GM08714 (cell line): ENCODE data around the gene STARD9.
"Not testable (repeated sequence)": the region's sequence is repeated elsewhere in the genome, so short reads cannot be mapped to it uniquely, and the experiment has no call there.

Experiments
- H3K4me3 ChIP-seq: fragments of 200-500 bp; sonication (Bioruptor generic); 2 replicates; pipeline ENCODE4 v1.5.1; 2014; ENCODE audit warnings: mild to moderate bottlenecking, low read length, inconsistent platforms
- ZNF274 ChIP-seq: IDR thresholded peaks from 2 replicates; pipeline ENCODE4 v1.6.1; 2012; ENCODE audit warnings: mild to moderate bottlenecking, low read depth, low read length

STARD9 gene

GRCh38 chr15:42575188-42576039 is at the start of gene STARD9:
STARD9 (plus strand) TSS chr15:42575606; CDS start chr15:42575716, 110 bp downstream.
- TF ChIP-seq ZNF274 = no peak
- peak within 1 kb of the TSS; percentile 74 for H3K4me3 ChIP-seq

- H3K4me3 ChIP-seq = no peak overlapping the region
- TF ChIP-seq ZNF274 = no peak
Observed at GRCh38 chr15:42528970-42529369, 46.4 kb upstream of the STARD9 start.

- no peak overlapping the region for H3K4me3 ChIP-seq
- TF ChIP-seq ZNF274 = no peak
Observed at GRCh38 chr15:42533246-42533645, 42.2 kb upstream of the STARD9 start.

GRCh38 chr15:42544853-42545629 is 30.4 kb upstream of the STARD9 start:
- no peak for TF ChIP-seq ZNF274
- H3K4me3 ChIP-seq = no peak overlapping the region

- H3K4me3 ChIP-seq = peak overlapping the region; percentile 92
- no peak for TF ChIP-seq ZNF274
Observed at GRCh38 chr15:42547918-42548248, 27.5 kb upstream of the STARD9 start.

- no peak for TF ChIP-seq ZNF274
- peak within 1 kb of the TSS; percentile 92 for H3K4me3 ChIP-seq
Observed at GRCh38 chr15:42548249-42549031, 27.0 kb upstream of the STARD9 start, which contains the start of the genes HAUS2 and LRRC57. HAUS2 (plus strand) TSS chr15:42548838; CDS start chr15:42548873, 35 bp downstream. LRRC57 (minus strand) TSS chr15:42548793; CDS start chr15:42548434, 359 bp downstream.

GRCh38 chr15:42549032-42549491 is 26.3 kb upstream of the STARD9 start:
- TF ChIP-seq ZNF274 = no peak
- peak overlapping the region; percentile 92 for H3K4me3 ChIP-seq

- H3K4me3 ChIP-seq = peak overlapping the region; percentile 92
- no peak for TF ChIP-seq ZNF274
Observed at GRCh38 chr15:42549741-42550392, 25.5 kb upstream of the STARD9 start.

GRCh38 chr15:42553554-42553953 is 21.9 kb upstream of the STARD9 start:
- H3K4me3 ChIP-seq = no peak overlapping the region
- no peak for TF ChIP-seq ZNF274

- not testable (repeated sequence) for H3K4me3 ChIP-seq
Observed at GRCh38 chr15:42556550-42557207, 18.7 kb upstream of the STARD9 start.

- no peak overlapping the region for H3K4me3 ChIP-seq
- no peak for TF ChIP-seq ZNF274
Observed at GRCh38 chr15:42558739-42559138, 16.7 kb upstream of the STARD9 start.

- no peak for TF ChIP-seq ZNF274
- peak overlapping the region; percentile 74 for H3K4me3 ChIP-seq
Observed at GRCh38 chr15:42576040-42576594, 711 bp downstream of the STARD9 start.

- H3K4me3 ChIP-seq = peak overlapping the region; percentile 74; the same call in 1 of the 2 replicates
- no peak for TF ChIP-seq ZNF274
Observed at GRCh38 chr15:42576776-42577175, 1.4 kb downstream of the STARD9 start.
